GM19023 (cell line): ENCODE results near the gene MRPL19.

Experiments
- ATAC-seq: cut with Tn5 transposase; IDR thresholded peaks from one replicate; pipeline ENCODE4 v1.9.1; 2021; ENCODE audit warnings: mild to moderate bottlenecking, moderate library complexity; ENCODE audit not compliant: unreplicated experiment

The MRPL19 gene

GRCh38 chr2:75614162-75614651 is 32.4 kb upstream of the MRPL19 start:
- ATAC-seq = no peak

GRCh38 chr2:75616406-75616805 is 30.2 kb upstream of the MRPL19 start:
- no peak for ATAC-seq

GRCh38 chr2:75616933-75617332 is 29.6 kb upstream of the MRPL19 start:
- no peak for ATAC-seq

GRCh38 chr2:75619956-75620740 is 26.4 kb upstream of the MRPL19 start:
- ATAC-seq = no peak

DNA sequence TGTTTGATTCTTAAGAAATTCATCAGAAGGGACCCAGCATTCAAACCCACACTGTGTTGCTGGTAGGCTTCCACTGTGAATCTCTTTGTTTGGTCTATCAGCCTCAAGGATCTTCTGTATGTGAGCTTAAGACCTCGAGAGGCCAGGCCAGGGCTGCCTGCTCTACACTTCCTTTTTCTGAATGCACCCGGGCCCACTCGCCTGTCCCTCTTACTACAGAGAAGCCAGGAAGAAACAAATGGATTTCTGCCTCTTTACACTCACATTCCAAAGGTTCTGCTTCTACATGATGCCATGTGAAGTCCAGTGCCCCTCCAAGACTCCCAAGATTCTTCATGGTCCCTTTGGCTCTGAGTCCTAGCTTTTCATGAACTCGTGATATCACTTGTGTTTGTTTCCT is 25.4 kb upstream of the MRPL19 start:
- no peak for ATAC-seq

- ATAC-seq = no peak
These were observed 24.1 kb upstream of the MRPL19 start for GRCh38 chr2:75622500-75622899.

- ATAC-seq = no peak
These were observed 23.7 kb upstream of the MRPL19 start for GRCh38 chr2:75622929-75623328.

DNA sequence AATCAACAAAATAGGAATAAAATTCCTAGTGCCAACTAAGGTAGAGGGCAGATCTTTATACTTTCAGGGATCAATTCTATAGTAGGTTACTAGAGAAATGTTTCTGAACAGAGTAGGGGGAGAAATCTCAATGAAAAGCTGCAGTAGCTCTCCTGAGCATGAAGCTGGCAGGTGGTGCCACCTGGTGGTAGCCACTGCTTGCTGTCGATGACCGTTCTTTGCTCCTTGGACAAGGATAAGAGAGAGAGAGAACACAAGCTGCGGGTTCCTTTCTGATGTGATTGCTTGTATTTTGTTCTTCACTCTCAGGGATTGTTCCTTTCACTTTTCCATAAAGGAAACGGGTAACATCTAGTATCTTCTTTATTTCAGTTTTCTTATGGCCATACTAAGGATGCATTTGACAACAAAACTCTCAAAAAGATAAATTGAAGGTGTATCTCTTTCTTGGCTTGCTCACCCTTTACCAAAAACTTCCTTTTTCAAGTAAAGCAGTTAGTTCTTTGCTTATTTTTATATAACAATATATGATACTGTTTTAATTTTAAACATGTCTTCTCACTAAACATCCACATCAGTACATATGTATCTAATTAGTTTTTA is 18.6 kb upstream of the MRPL19 start:
- ATAC-seq = peak; percentile 94

GRCh38 chr2:75632091-75632701 is 14.4 kb upstream of the MRPL19 start:
- no peak for ATAC-seq

GRCh38 chr2:75632813-75633212 is 13.8 kb upstream of the MRPL19 start:
- ATAC-seq = no peak

DNA sequence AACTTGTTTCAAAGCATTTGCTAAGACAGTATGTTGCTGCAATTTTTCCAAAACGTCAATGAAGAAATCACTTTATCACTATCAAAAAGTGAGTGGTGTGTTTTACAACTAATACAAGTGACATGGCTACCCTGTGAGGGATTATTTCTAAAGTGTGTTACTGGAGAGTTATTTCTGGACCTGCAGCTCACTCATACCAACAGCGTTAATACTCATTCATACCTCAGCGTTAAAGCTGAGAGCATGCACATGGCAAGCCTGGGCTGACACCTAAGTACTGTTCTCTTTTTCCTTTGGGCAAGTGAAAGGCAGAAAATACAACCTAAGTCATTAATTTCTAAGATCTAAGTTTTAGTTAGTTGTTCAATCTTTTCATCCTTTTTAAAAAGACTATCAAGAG is 13.0 kb upstream of the MRPL19 start:
- no peak for ATAC-seq

- ATAC-seq = no peak
These were observed 11.6 kb upstream of the MRPL19 start for GRCh38 chr2:75634945-75635344.

GRCh38 chr2:75637568-75637967 is 9.0 kb upstream of the MRPL19 start:
- ATAC-seq = no peak

DNA sequence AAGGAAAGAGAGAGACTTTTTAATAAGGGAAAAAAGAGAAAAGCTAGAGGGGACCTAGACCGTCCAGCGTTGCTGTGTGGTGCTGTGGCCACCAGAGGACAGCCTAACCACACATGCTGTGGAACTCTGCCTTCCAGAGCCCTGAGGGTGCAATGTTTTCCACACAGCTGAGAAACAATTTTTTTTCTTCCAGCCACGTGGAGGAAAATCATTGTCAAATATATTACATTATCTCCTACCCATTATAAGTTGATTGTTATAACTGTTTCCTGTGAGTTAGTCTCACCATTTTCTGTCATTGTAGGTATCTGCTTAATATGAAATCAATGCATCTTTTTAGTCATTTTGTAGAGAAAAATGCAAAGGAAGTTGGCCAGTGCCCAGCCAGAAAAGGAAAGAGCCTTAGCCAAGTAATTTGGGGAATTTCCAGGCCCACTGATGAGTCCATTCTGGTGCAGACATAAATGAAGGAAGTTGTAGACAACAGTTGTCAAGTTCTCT is 5.9 kb upstream of the MRPL19 start:
- peak; percentile 96 for ATAC-seq

DNA sequence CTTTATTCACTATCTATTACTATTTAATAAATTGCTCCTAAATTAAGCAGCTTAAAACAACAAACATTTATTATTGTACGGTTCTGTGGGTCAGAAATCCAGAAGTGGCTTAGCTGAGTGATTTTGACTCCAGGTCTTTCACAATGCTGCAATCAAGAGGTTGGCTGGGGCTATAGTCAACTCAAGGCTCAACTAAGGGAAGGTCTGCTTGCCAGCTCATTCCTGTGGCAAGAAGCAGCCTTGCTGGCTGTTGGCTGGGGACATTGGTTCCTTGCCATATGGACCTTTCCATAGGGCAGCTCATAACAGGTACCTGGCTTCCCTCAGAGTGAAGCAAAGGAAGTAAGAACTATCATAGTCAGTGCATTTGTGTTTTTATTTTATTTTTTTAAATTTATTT is 5.0 kb upstream of the MRPL19 start:
- no peak for ATAC-seq

DNA sequence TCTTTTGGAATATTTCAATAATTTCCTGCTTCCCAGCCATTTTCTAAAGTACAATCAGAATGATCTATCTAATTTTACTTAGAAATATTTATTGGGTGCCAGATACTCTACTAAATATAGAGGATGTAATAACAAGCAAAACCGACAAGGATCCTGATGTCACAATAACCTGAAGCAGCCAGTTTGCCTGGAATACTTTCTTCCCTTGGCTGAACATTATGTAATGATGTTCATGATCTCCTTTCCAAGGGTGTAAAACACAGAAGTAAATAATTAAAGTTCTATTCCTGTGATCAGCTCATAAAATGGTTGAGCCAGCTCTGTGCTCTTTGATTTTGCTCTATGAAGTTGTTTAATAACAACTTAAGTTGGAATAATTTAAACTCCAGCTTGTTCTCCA is 2.6 kb upstream of the MRPL19 start:
- ATAC-seq = no peak

GRCh38 chr2:75645643-75646042 is 940 bp upstream of the MRPL19 start:
- ATAC-seq = no peak

GRCh38 chr2:75646090-75646582 is 447 bp upstream of the MRPL19 start:
- ATAC-seq = peak; percentile 1

GRCh38 chr2:75647771-75648170 is 1.2 kb downstream of the MRPL19 start:
- ATAC-seq = no peak

DNA sequence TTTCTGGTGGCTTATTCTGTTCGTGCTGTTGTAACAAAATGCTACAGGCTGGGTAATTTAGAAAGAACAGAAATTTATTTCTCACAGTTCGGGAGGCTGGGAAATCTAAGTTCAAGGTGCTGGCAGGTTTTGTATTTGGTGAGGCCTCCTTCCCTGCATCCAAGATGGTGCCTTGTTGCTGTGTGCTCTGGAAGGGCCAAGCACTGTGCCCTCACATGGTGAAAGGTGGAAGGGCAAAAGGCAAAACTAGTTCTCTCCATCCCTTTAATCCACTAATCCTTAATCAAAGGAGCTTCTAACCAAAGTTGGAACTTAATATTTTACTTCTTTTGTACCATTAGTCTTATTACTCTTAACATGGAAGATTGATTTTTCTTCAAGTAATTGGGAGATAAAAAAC is 7.4 kb downstream of the MRPL19 start:
- no peak for ATAC-seq

DNA sequence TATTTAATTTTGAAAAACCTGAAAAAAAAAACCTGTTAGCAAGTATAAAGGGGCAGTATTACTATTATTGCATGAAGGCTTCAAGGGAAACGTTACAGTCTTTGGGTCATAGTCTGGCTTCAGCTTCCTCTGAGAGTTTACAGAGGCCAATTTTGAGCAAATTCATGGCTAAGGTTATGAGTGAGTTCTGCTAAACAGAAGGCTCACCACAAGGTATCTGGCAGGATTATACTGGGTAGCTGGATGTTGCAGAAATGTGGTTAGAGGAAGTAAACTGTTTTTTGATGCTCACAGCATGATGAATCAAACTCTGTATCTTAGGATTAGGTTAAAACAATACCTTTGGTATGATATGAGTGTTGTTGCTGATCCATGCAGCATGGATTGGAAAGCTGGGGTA is 9.3 kb downstream of the MRPL19 start:
- ATAC-seq = no peak

GRCh38 chr2:75656563-75656962 is 10.0 kb downstream of the MRPL19 start:
- no peak for ATAC-seq
